22Rv1 (cell line): Measurements from ENCODE around the gene PATJ.

ENCODE experiments used
- H3K27ac ChIP-seq: fragments of 450-650 bp; 2 replicates; pipeline ENCODE4 v1.5.1; 2017
- ZFX ChIP-seq: fragments of 450-650 bp; IDR thresholded peaks from 2 replicates; pipeline ENCODE4 v1.6.1; 2017; ENCODE audit warnings: antibody characterized with exemption, borderline replicate concordance
- TF ChIP-seq, protein P1 (sequence below): fragments of 450-650 bp; IDR thresholded peaks from 2 replicates; pipeline ENCODE4 v1.5.1; 2017; ENCODE audit warnings: mild to moderate bottlenecking

PATJ gene

DNA sequence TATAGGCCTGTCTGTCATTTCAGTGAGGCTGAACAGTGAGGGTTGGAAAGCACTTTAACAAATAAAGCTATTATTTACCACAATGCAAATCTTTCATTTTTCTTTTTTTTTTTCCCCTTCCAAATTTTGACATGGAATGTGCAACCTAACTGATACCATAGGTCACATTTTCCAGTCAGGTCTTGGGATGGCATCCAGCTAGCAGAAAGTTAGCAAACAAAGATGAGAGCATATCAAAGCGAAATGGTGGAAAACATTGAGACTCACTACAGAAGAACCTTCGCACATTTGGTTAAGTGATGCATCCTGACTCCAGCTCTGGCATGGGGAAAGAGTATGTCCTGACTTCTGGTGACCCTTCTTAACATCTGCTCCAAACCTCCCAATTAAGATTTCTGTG lies 347.3 kb downstream of the PATJ start:
- H3K27ac ChIP-seq = no peak overlapping the region
- no peak for TF ChIP-seq ZFX
- TF ChIP-seq, protein P1, sequence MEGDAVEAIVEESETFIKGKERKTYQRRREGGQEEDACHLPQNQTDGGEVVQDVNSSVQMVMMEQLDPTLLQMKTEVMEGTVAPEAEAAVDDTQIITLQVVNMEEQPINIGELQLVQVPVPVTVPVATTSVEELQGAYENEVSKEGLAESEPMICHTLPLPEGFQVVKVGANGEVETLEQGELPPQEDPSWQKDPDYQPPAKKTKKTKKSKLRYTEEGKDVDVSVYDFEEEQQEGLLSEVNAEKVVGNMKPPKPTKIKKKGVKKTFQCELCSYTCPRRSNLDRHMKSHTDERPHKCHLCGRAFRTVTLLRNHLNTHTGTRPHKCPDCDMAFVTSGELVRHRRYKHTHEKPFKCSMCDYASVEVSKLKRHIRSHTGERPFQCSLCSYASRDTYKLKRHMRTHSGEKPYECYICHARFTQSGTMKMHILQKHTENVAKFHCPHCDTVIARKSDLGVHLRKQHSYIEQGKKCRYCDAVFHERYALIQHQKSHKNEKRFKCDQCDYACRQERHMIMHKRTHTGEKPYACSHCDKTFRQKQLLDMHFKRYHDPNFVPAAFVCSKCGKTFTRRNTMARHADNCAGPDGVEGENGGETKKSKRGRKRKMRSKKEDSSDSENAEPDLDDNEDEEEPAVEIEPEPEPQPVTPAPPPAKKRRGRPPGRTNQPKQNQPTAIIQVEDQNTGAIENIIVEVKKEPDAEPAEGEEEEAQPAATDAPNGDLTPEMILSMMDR = no peak

DNA sequence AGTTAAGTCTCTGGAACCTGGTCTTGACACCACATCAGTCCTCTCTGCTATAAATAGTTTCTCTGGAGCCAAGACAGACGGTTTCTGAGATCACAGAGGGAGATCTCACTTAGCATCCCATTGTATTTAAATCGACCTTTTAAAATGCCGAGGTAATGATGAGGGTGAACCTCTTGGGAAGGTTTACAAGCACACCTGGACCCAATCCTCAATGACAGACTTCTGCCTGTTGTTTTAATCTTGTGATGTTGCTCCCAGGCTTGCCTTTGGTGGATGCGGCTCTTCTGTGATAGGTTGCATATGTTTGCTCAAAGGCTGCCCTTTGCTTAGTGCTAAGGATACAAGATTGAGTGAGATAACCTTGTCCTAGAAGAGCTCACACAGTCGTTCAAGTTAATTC lies 347.7 kb downstream of the PATJ start:
- no peak overlapping the region for H3K27ac ChIP-seq
- TF ChIP-seq ZFX = no peak
- TF ChIP-seq, protein P1 = no peak

DNA sequence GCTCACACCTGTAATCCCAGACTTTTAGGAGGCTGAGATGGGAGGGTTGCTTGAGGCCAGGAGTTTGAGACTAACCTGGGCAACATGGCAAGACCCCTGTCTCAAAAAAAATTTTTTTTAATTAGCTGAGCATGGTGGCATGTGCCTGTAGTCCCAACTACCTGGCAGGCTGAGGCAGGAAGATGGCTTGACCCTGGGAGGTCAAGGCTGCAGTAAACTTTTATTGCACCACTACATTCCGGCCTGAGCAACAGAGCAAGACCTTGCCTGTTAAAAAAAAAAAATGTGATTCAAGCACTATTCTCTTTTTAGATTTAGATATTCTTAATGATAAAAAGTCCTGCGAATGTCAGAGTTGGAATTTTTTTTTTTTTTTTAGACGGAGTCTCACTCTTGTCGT lies 349.8 kb downstream of the PATJ start:
- TF ChIP-seq, protein P1 = no peak
- no peak for TF ChIP-seq ZFX
- H3K27ac ChIP-seq = no peak overlapping the region

DNA sequence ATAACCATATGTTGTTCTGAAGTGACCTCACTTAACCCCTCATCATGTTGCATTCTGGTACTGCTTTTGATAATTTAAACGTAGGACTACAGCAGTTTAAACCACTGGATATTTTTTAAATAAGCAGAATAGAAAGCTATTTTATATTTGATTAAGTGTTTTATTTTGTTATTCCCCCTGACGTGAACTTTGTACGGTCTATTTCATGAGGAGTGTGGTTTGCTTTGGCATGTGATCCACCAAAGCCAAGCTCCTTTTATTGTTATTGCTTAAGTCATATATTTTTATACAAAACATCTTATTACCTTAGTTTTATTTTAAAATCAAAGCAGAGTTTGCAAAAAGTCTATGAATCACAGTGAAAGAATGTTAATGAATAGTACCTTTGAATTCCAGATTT lies 351.0 kb downstream of the PATJ start:
- TF ChIP-seq, protein P1 = no peak
- no peak for TF ChIP-seq ZFX
- no peak overlapping the region for H3K27ac ChIP-seq

DNA sequence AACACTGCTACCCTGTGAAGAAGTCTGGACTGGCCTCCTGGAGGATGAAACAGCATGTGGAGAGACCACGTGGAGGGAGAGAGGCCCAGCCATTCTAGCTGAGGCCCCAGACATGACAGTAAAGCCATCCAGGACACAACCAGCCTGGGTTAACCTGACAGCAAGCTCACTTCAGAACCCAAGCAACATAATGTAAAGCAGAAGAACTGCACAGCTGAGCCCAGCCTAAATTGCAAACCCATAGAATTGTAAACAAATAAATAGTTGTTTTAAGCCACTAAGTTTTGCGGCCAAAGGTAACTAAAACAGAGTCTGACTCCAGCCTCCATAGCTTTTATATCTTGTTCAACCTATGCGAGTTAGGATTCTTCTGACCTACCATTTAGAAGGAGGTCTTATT lies 355.2 kb downstream of the PATJ start:
- no peak for TF ChIP-seq ZFX
- TF ChIP-seq, protein P1 = no peak
- H3K27ac ChIP-seq = no peak overlapping the region

DNA sequence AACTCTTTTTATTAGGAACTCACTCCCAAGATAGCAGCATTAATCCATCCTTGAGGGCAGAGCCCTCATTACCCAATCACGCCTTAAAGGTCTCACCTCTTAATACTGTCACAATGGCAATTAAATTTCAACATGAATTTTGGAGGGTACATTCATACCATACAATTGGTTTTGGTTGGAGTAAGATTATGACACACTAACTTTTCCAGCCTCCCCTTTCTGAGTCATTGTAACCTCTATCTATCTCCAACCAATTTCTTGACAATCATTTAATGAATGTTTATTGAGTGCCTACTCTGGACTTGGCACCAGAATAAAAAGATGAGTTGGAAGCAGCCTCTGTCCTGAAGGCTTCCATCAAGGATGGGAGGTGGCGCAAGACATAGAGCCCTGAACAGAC lies 358.2 kb downstream of the PATJ start:
- no peak overlapping the region for H3K27ac ChIP-seq
- no peak for TF ChIP-seq ZFX
- TF ChIP-seq, protein P1 = no peak

DNA sequence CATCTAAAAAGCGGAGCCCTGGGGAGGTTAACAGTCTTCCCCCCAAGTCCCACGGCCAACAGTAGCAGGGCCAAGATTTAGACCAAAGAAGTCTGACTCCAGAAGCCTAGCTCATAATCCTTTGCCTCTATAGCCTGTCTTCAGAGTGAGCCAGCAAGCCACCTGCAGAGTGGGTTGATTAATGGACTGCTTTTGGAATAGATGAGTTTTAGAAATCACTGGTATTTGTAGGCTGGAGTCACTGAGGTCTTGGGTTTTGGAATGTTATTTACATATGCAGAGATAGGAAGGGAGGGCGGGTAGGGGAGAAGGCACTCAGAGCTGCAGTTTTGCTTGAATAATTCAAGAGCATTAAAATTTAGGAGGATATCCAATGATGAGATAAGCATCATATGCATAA lies 361.6 kb downstream of the PATJ start:
- no peak for TF ChIP-seq ZFX
- TF ChIP-seq, protein P1 = no peak
- H3K27ac ChIP-seq = no peak overlapping the region
